ENCODE data around the gene NKTR. TPM values are rescaled to one million over a fixed set of nuclear protein-coding genes. Genes with fewer than 3 reads are reported as not detected.

The NKTR gene
- total and polyA plus RNA-seq, 9 donors: 26.2 to 114 (median 79.8) TPM

DNA sequence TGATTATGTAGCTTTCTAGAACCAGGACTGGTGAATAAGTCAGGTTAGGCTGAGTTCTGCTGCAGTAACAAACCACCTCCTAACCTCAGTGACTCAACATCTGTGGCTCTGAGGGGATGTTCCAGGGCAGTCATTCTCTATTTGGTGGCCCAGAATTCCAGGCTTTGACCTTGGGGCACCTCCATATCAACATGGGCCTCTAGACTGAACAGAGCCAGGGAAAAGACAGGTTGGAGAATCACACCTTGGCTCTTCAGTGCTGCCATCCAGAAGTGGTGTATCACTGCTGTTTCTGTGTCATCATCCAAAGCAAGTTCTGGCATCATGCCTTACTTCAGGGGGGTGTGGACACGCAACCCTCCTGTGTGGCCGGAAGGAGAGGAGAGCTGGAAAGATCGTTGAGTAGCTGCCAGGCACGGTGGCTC, 68.3 kb downstream of the NKTR start:
- TF ChIP-seq CTCF (IDR thresholded peaks at IDR 0.05) (no peak), EP300 (IDR thresholded peaks at IDR 0.05) (no peak), POLR2A (IDR thresholded peaks at IDR 0.05) (no peak)
- DNase-seq: peak in 1 of 5 donors; percentile 28
- 54 to 67% (median 58%) methylated on average over 4 of the region's 4 CpGs for WGBS, 3 donors

GRCh38 chr3:42670051-42670576, 69.6 kb downstream of the NKTR start:
- WGBS, 3 donors: 77 to 84% (median 80%) methylated on average over 7 of the region's 7 CpGs

More for the DNA sequence above, 68.3 kb downstream of the NKTR start:
- Histone ChIP-seq H3K9me3 (no peaks in the 10 kb centered on the region), H3K27ac (no peak overlapping the region), H3K27me3 (no peaks in the 10 kb centered on the region), H3K4me1 (ENCODE audit: insufficient read depth) (peaks cover 11% of the 10 kb centered on the region), H3K36me3 (no peaks in the 10 kb centered on the region), H3K4me3 (no peak overlapping the region)
- intact Hi-C loops (cut with DNase I): no loop called here

DNA sequence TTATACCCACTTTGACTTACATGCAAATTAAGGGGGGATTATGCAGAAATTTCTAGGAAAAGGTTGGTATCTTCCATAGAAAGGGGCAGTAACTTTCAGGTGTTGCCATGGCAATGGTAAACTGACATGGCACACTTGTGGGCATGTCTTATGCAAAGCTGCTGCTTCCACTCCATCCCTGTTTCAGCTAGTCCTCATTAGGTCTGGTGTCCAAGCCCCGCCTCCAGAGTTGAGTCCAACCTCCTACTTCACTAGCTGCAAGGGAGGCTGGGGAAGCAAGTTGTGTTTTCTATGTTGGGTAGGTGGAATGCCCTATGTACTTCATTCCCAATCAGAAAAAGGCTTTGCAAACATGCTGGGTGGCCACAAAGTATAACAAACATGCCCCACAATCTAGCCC, 70.2 kb downstream of the NKTR start:
- intact Hi-C loops (cut with DNase I): no loop called here
- H3K4me1 ChIP-seq (ENCODE audit: insufficient read depth): peaks cover 11% of the 10 kb centered on the region
- no peaks in the 10 kb centered on the region for H3K27me3 ChIP-seq
- WGBS, 3 donors: 84 to 90% (median 86%) methylated on average over 1 of the region's 1 CpG
- H3K27ac ChIP-seq: no peak overlapping the region
- TF ChIP-seq CTCF (IDR thresholded peaks at IDR 0.05) (no peak), POLR2A (IDR thresholded peaks at IDR 0.05) (no peak), EP300 (IDR thresholded peaks at IDR 0.05) (no peak)
- no peak overlapping the region for H3K4me3 ChIP-seq
- DNase-seq: no peak
- no peaks in the 10 kb centered on the region for H3K9me3 ChIP-seq
- H3K36me3 ChIP-seq: no peaks in the 10 kb centered on the region

More at GRCh38 chr3:42670051-42670576, 69.6 kb downstream of the NKTR start:
- Histone ChIP-seq H3K36me3 (no peaks in the 10 kb centered on the region), H3K9me3 (no peaks in the 10 kb centered on the region), H3K27me3 (no peaks in the 10 kb centered on the region), H3K4me3 (no peak overlapping the region), H3K4me1 (ENCODE audit: insufficient read depth) (peaks cover 11% of the 10 kb centered on the region), H3K27ac (no peak overlapping the region)
- no peak for TF ChIP-seq CTCF (IDR thresholded peaks at IDR 0.05)
- TF ChIP-seq POLR2A (IDR thresholded peaks at IDR 0.05): no peak
- no peak for TF ChIP-seq EP300 (IDR thresholded peaks at IDR 0.05)
- intact Hi-C loops (cut with DNase I): no loop called here
- no peak for DNase-seq

GRCh38 chr3:42672515-42672914, 72.0 kb downstream of the NKTR start:
- 37 to 63% (median 55%) methylated on average over 1 of the region's 1 CpG for WGBS, 3 donors
- intact Hi-C loops (cut with DNase I): no loop called here
- no peaks in the 10 kb centered on the region for H3K36me3 ChIP-seq

More at GRCh38 chr3:42672515-42672914, 72.0 kb downstream of the NKTR start:
- no peak for DNase-seq
- Histone ChIP-seq H3K9me3 (no peaks in the 10 kb centered on the region), H3K27ac (no peak overlapping the region), H3K4me3 (no peak overlapping the region), H3K4me1 (ENCODE audit: insufficient read depth) (peaks cover 6% of the 10 kb centered on the region), H3K27me3 (no peaks in the 10 kb centered on the region)
- TF ChIP-seq POLR2A (IDR thresholded peaks at IDR 0.05) (no peak), CTCF (IDR thresholded peaks at IDR 0.05) (no peak), EP300 (IDR thresholded peaks at IDR 0.05) (no peak)
